ENCODE data around the gene DHRS13.

DNA sequence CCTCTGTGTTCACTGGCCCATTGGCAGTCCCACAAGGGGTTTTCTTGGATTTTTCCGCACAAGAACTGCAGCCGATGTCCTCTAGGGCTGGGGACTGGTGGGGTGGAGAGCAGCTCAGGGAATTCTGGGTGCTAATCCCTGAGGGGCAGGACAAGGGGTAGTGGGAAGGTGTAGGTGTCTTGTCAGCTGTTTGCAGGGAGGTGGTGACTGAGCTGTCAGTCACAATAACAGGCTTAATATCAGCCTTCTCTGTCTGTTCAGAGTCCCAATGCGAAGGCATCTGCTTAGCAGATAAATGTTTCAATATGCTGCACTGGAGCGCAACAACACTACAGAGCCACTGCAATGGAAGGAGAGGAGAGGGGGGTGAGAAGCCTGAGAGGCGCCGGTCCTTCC is 10.1 kb upstream of the DHRS13 start:
- TF ChIP-seq, protein P1, sequence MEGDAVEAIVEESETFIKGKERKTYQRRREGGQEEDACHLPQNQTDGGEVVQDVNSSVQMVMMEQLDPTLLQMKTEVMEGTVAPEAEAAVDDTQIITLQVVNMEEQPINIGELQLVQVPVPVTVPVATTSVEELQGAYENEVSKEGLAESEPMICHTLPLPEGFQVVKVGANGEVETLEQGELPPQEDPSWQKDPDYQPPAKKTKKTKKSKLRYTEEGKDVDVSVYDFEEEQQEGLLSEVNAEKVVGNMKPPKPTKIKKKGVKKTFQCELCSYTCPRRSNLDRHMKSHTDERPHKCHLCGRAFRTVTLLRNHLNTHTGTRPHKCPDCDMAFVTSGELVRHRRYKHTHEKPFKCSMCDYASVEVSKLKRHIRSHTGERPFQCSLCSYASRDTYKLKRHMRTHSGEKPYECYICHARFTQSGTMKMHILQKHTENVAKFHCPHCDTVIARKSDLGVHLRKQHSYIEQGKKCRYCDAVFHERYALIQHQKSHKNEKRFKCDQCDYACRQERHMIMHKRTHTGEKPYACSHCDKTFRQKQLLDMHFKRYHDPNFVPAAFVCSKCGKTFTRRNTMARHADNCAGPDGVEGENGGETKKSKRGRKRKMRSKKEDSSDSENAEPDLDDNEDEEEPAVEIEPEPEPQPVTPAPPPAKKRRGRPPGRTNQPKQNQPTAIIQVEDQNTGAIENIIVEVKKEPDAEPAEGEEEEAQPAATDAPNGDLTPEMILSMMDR (conservative IDR thresholded peaks at IDR 0.05; ENCODE audit: low read depth, low read length) = no peak
- no peak for TF ChIP-seq EZH2 (IDR thresholded peaks at IDR 0.05; ENCODE audit: low read length, unreplicated experiment)
- TF ChIP-seq EZH2phosphoT487 (IDR thresholded peaks at IDR 0.05; ENCODE audit: borderline replicate concordance, low read length) = no peak
